Ovary (tissue), 3 donors: ENCODE results near the gene CCDC27.

Experiments
- CTCF ChIP-seq, 3 donors: fragments of 450-650 bp in 2 of 3; fragments of 200-600 bp in 1 of 3; IDR thresholded peaks; one replicate each; pipeline versions ENCODE4 v1.5.1 to v1.8.0; 2016 to 2022; ENCODE audit warnings: antibody characterized with exemption in 3 of 3, mild to moderate bottlenecking in 1 of 3
- EP300 ChIP-seq: sonication (generic); formaldehyde crosslinking; IDR thresholded peaks from one replicate; pipeline ENCODE4 v1.6.1; 2017; ENCODE audit warnings: antibody characterized with exemption
- POLR2A ChIP-seq: fragments of 450-650 bp; IDR thresholded peaks from one replicate; pipeline ENCODE4 v1.6.1; 2017; ENCODE audit warnings: antibody characterized with exemption, mild to moderate bottlenecking, moderate library complexity
- donor health status: DM: no; HTN: no; CAD: no.

- TF ChIP-seq CTCF (IDR thresholded peaks at IDR 0.05) (no peak), EP300 (no peak), POLR2A (no peak)
Observed at GRCh38 chr1:3771108-3772026, 19.1 kb downstream of the CCDC27 start.
